ENCODE results near the gene BEST2.

Gene BEST2

GRCh38 chr19:12730064-12730463 lies 21.5 kb upstream of the BEST2 start:
- DNase-seq (ENCODE audit: low read depth, low spot score): no peak

- DNase-seq (ENCODE audit: low read depth, low spot score): no peak
These were observed 20.3 kb upstream of the BEST2 start for GRCh38 chr19:12731337-12731736.

GRCh38 chr19:12733369-12734214 lies 18.0 kb upstream of the BEST2 start:
- DNase-seq (ENCODE audit: low read depth, low spot score): peak; percentile 34

GRCh38 chr19:12736995-12737834 lies 14.4 kb upstream of the BEST2 start, which contains the start of gene GET3:
GET3 (plus strand) TSS chr19:12737497; CDS start chr19:12737506, 9 bp downstream.
- peak; percentile 100 for DNase-seq (ENCODE audit: low read depth, low spot score)

GRCh38 chr19:12737835-12738351 lies 13.7 kb upstream of the BEST2 start:
- no peak for DNase-seq (ENCODE audit: low read depth, low spot score)

GRCh38 chr19:12745166-12745897 lies 6.3 kb upstream of the BEST2 start:
- peak; percentile 39 for DNase-seq (ENCODE audit: low read depth, low spot score)

GRCh38 chr19:12748489-12748888 lies 3.1 kb upstream of the BEST2 start:
- no peak for DNase-seq (ENCODE audit: low read depth, low spot score)

GRCh38 chr19:12749938-12750521 lies 1.6 kb upstream of the BEST2 start:
- DNase-seq (ENCODE audit: low read depth, low spot score): no peak

- DNase-seq (ENCODE audit: low read depth, low spot score): no peak
These were observed 740 bp upstream of the BEST2 start for GRCh38 chr19:12750851-12751250.

- DNase-seq (ENCODE audit: low read depth, low spot score): no peak
These were observed 628 bp downstream of the BEST2 start for GRCh38 chr19:12752056-12752781.

- DNase-seq (ENCODE audit: low read depth, low spot score): peak; percentile 46
These were observed 3.0 kb downstream of the BEST2 start for GRCh38 chr19:12754465-12755196.

GRCh38 chr19:12756150-12756883 lies 4.7 kb downstream of the BEST2 start:
- DNase-seq (ENCODE audit: low read depth, low spot score): no peak

GRCh38 chr19:12757544-12758274 lies 6.1 kb downstream of the BEST2 start:
- peak; percentile 98 for DNase-seq (ENCODE audit: low read depth, low spot score)

GRCh38 chr19:12759686-12760085 lies 8.1 kb downstream of the BEST2 start:
- no peak for DNase-seq (ENCODE audit: low read depth, low spot score)

- DNase-seq (ENCODE audit: low read depth, low spot score): no peak
These were observed 11.5 kb downstream of the BEST2 start for GRCh38 chr19:12763100-12763499.

GRCh38 chr19:12764698-12765097 lies 13.1 kb downstream of the BEST2 start:
- no peak for DNase-seq (ENCODE audit: low read depth, low spot score)

- DNase-seq (ENCODE audit: low read depth, low spot score): peak; percentile 93
These were observed 14.5 kb downstream of the BEST2 start for GRCh38 chr19:12766051-12766521.

- no peak for DNase-seq (ENCODE audit: low read depth, low spot score)
These were observed 15.6 kb downstream of the BEST2 start for GRCh38 chr19:12767150-12767549.

Data from ELF-1 (cell line).